Activated gamma-delta T cell (primary cell): ENCODE results near the gene WDFY2.

ENCODE experiments used
- DNase-seq: peaks from one replicate; lab custom pipeline; 2025; lab: John Stamatoyannopoulos, UW

WDFY2 gene

DNA sequence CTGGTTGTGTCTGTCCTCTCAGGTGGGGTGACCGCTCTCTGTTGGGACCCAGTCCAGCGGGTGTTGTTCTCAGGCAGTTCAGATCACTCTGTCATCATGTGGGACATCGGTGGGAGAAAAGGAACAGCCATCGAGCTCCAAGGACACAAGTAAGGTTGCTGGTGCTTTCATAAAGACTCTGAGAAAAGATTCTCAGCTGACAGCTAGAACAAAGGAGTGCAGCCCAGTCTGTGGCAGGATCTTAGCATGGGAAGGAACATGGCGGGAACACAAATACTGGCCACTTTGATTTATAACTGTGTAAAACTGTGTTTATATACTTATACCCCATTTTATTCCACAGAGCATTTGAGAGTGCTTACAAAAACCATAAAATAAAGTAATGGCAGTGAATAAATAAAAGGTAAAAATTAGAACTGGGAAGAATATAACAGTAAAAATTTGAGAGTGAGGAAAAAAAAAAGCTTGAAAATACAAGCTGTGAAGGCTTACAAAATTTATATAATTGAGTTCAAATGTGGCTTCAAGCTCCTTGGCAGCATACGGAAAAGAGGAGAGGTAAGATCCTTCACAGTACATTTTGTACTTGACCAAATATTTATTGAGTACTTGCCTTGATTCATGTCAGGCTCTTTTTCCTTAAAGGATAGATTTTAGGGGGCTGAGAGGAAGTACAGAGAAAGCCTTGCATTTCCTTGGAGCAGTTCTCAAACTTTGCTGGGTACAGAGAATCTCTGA is 154.9 kb downstream of the WDFY2 start:
- no peak for DNase-seq

DNA sequence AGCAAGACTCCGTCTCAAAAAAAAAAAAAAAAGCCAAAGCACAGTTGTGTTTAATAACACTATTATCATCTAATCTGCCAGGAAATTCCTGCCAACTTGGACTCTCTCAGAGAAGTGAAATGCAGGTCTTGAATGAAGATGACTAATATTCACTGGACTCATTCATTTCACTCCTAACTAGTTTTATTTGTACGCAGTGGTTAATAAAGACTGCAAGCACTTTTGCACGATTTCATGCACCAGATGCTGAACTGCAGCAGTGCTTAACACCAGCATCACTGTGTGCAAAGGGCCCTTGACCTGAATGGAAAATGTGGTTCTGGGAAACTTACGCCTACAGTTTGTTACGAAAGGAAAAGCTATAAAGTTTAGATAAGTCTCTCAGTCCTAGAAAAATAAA is 156.4 kb downstream of the WDFY2 start:
- no peak for DNase-seq

DNA sequence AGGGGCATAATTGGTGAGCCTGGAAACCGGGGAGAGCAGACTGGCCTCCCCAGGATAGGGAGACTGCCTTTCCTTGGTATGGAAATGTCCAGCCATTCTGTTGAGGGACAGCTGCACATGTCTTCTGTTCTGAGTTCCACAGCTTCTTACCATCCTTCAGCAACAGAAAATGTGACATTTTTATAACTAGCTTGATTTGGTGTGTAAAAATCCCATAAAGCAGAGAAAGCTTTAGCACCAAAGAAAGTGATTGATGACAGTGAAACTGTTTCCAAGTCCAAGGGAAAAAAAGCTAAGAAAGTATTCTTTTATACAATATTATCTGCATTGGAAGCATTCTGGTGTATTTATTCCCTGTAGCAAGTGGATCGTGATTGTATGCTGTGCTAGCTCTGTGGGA is 157.8 kb downstream of the WDFY2 start:
- DNase-seq: no peak

DNA sequence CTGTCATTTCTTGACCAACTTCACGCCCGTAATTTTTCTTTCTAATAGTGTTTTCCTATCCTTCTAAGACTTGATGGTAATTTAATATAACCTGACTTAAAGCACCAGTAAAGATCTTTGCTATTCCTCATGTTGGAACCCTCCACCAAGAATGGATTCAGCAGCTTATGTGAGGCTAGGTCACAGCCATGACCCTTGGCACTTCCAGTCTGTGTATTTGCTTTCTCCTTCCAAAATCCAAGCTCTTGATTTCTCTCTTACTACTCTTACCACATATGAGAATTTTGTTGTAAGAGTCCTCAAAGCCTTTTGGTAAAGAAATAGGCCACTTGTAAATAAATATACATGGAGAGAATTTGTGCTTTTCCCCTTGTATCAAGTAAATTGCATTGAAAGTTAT is 158.3 kb downstream of the WDFY2 start:
- DNase-seq: no peak

DNA sequence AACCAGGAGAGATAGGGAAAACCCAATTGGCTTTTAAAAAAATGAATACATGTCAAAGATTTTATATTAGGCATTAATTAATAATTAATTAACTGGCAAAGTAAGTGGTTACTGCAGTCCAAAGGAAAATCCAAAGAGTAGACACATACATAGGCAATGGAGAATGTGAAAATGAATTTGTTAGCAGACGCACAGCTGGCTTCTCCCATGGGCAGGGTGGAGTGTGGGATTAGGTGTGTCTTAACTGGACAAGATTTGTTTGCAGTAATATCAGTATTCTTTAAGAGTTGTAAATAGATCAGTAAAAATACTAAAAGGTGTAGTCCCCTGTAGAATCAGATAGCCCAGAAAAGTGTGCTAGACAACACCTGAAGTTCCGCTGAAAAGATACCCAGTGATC is 161.0 kb downstream of the WDFY2 start:
- DNase-seq: no peak

DNA sequence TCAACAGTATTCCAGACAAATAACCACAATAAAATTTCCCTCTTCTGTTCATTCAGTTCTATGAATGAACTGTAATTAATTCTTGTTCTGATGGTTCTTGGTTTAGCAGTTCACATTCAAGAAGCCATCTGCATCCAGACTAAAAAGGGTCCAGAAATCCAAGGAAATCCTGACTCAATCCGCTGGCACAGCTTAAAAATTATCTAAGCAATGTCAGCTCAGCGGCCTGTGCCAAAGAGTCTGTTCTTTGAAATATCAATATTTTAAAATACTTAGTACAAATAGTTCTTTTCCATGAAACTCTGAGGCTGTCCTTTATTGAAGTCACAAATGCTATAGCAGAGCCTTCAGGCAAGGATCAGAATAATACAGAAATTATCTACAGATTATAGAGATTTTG is 162.5 kb downstream of the WDFY2 start:
- DNase-seq: no peak

DNA sequence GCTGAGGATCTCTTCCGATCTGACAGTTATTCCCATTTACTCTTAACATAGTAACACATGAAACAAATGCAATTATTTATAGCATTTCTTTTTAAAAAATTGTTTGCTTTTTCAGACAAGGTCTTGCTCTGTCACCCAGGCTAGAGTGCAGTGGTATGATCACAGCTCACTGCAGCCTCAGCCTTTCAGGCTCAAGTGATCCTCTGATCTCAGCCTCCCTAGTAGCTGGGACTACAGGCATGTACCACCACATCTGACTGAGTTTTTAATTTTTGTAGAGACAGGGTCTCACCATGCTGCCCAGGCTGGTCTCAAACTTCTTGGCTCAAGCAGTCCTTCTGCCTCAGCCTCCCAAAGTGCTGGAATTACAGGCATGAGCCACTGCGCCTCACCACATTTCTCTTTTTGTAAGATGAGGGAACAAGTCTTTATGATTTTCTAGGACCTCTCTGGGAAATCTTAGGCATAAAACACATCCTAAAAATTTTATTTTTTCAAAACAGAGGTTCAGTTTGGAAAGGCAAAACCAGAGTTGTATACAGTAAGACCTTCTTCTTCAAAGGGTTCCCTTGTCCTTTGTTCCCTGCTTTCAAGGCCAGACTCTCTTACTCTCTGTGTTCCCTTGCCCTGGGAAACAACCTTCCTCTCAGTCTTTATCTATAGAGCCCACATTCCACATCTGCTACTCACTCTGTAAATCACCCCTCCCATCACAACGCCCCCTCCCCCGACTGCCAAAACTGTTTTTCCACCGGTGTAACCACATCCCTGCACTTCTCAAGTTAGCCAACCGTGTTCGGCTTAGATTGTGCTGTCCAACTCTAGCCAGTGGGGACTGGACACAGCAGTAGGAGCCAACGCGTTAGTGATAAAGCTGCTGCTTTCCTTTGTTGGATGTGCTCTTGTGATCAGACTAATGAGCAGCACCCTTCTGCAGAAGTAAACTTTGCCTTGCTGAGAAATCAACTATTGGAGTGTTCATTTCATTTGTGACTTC is 163.5 kb downstream of the WDFY2 start:
- DNase-seq: no peak

DNA sequence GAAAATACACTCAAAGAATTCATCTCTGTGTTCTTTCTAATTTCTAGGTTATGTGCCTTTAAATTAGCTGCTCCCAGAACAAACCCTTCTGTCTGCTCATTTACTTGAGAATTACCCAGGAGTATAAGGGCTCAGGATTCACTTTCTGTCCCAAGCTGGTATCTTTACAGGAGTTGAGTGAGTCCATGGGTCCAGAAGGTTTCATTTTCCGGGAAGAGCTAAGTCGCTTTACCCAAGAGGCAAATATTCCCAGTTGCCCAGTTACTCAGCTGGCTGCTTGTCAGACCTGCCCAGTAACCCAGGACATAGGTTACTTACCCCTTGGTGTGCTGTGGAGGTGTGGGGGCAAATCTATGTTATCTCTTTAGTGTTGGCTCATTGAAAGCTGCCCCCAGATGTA is 172.4 kb downstream of the WDFY2 start:
- DNase-seq: no peak

DNA sequence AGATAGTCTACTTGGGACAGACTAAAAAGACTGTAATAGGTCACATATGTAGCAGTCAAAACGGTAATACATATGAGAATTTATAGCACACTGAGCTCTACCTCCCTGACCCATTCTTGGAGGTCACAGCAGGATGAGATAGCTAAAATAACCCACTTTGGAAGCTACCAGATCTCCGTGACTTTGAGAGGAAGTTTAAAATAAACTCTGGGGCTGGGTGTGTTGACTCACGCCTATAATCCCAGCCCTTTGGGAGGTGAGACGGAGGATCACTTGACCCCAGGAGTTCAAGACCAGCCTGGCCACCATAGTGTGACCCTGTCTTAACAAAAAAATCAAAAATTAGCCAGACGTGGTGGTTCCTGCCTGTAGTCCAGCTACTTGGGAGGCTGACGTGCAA is 174.4 kb downstream of the WDFY2 start:
- DNase-seq: no peak

DNA sequence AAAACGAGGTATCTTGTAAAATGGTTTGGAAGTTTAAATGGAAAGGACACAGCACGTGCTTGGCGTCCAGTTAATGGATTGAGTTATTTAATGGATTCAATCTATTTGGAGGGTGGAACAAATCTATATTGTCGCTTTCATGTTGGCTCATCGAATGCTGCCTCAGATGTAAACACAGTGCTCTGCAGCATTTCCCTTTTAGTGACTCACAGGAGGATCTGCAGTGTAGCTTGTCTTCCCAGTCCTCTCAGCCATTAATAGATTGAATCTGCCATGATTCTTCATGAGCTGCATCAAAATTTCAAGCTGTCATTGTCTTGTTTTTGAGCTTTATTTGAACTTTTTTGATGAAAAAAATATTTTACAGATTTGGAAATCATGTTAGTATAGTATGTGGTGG is 175.0 kb downstream of the WDFY2 start:
- DNase-seq: no peak

DNA sequence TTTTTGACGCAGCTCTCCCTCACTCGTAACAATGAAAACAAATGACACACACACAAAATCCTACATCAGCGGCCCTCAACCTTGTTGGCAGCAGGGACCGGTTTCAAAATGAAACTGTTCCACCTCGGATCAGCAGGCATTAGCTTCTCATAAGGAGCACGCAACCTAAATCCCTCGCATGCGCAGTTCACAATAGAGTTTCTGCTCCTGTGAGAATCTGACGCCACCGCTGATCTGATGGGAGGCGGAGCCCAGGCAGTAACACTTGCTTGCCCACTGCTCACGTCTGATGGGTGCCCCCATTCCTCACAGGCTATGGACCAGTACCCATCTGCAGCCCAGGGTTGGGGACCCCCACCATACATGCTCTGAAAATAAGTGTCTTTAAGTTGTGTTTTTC is 176.3 kb downstream of the WDFY2 start:
- DNase-seq: no peak

DNA sequence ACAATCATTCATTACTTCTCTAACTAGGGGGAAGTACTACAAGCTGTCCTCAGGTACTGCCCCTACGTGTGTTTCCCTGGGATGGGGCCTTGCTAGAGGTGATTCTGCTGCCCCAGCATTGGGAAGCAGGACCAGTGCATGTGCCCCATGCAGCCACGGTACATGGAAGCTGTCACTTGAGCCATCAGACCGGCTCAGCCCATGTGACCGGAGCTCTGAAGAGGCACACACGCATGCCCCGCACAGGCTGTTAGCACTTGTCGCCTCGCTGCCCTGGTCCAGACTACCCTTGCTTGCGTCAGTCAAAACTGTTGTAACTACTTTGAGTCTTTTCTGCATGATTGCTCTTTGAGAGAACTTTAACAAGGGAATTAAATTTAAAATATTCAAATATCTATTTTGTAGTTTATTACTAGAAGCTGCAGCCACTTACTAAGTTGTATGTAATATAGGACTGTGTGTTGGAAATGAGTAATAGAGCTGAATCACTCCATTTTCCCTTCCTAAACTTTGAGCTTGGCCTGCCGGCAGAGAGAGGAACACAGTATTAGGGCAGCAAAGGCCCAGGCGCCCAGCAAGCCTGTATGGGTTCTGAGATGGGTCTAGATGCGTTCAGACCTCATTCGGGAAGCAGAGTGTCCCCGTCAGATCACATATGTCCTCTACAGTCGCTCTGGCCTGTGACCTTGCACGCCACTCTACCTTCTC is 177.5 kb downstream of the WDFY2 start:
- no peak for DNase-seq

DNA sequence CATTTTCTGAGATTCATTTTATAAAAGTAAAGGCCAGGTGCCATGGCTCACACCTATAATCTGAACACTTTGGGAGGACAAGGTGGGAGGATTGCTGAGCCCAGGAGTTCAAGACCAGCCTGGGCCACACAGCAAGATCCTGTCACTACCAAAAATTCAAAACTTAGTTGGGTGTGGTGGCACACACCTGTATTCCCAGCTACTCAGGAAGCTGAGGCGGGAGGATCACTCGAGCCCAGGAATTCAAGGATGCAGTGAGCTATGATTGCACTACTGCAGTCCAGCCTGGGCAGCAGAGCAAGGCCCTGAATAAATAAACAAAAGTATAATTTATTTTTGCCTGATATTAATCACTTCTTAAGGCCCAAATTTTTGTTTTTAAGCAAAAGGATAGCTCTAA is 179.2 kb downstream of the WDFY2 start:
- no peak for DNase-seq

DNA sequence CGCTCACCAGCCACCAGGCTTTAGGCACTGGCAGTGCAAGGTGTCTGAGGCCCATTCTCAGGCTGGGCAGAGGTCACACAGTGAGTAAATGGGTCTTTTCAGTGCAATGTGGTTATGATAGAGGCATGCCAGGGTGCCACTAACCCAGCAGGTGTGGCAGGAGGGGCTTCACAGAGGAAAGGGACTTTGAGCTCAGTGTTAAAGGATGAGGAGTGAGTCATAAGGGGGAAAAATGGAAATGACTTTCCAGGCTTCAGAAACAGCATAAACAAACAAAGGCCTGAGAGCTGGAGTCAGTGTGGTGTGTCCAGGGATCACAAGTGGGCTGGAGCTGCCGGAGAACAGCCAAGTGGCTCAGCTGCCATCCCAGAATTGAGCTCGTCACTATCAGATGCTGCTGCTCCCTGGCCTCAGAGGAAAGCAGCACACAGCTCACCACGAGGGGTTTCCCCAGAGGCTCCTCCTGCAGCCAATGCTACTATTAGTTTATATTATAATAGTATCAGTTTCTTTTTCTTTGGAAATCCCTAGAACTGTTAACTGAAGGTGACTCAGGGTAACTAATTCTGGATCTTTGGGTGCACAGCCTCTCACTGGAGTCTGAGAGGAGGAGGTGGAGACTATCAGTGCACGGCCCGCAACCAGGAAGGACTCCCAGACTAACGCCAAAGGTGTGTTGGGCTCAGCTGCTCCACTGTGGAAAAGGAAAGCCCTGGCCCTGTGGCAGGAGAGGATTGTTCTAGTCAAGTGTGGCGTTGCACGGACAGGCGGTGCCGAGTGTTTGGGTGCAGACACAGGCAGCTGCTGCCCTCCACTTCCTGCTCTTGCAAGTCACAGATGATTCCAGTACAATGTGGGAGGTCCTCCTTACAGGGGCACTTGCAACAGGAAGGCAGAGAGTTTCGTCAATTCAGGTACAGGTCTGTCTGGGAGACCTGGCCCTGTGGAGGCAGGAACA is 180.2 kb downstream of the WDFY2 start:
- DNase-seq: no peak

DNA sequence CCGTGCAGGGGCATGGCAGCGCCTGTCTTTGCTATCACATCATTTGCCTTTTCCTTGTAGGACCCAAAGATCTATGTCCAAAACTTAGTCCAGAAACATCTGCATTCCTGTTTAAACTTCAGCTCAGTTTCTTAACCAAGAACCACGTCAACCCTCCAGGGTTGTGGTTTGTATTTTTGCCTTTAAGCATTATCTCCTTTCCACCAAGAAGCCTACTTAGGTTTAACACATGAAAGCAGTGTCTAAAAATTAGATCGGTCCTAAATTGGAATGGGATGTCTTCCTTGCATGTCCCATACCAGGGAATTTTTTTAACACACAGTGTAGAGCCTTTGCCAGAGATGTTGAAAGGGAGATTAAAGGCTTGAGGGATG is 180.9 kb downstream of the WDFY2 start:
- no peak for DNase-seq

DNA sequence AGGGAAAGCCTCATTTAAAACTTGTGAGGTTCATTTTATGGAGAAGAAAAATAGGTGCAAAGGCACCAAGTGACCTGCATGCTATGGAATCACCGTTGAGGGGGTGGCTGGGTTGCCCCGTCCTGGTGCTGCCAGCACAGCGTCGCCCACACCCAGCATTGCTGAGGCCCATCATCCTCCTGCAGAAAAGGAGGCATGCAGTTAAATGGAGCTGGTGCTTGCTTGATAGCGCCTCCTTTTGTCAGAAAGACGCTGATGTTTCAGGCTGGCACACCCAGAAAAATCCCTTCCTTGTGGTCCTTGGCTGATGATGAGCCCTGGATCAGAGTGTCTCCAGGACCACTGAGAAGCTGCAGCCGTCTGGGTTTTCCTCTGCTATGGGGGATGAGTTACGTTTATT is 182.8 kb downstream of the WDFY2 start:
- no peak for DNase-seq

DNA sequence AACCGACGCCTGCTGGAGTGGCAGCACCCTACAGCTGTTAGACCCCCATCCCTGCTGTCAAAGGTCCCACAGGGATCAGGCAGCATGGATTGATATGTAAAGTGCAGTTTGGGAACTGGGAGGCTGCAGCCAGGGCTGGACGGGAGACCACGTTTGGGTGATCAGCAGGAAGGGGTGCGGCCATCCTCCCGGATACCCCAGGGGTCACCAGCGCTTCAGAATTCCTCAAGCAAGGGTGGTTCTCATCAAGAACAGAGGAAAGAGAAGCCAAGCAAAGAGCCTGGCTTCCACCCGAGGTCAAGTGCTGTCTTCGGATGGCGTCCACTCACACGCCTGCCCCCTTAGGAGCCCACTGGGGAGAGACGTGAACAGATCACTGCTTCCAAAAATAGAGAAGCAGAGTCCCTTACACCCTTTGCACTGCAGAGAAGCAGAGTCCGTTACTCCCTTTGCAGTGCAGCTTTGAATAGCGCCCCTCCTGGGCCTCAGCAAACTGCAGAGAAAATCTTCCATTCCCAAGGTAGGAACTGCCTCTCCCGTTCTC is 184.2 kb downstream of the WDFY2 start:
- no peak for DNase-seq

DNA sequence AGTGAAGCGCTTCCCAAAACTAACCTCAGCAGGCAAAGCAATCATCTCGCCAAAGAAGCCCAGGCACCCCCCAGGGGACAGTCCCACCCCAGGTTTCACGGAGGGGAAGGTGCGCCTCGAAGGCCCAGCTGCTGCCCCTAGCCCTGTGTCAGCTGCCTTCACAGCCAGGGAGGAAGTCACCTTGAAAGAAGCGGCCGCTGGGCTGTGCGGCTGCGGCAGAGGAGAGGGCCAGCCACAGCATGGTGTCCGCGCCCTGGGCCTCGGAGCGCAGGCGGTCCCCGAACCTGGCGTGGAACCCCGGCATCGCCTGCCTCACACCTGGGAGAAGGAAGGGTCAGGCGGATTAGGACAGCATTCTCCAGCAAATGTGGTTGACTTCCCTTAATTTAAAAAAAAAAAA is 184.7 kb downstream of the WDFY2 start:
- no peak for DNase-seq

DNA sequence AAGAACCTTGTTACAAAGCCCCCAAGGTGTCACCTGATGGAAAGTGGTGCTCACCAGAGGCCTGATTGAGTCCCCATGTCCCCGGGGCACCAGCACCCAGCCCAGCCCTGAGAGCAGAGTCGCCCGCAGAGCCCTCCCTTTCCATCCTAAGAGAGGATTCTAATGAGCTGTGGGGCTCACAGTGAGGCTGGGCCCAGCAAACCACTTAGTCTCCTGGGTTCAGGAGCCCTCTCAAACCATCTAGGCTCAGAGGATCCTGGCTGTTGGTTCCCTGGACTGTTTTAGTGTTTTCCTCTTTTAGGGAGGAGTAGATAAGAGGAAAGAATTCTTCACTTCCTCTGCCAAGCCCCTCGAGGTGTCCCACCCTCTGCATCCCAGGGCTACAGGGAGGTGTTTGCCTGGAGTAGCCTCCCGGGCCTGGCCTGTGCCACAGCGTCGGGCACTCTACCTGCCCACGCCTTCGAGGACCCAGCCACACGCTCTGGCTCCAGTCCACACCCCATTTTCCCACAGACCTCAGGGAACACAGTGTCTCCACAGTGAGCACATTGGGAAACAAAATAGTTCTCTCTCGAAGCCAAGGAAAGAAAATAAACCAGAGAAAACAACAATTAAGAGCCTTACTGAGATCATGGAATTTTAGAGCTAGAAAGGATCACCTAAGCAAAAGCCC is 185.3 kb downstream of the WDFY2 start:
- no peak for DNase-seq

DNA sequence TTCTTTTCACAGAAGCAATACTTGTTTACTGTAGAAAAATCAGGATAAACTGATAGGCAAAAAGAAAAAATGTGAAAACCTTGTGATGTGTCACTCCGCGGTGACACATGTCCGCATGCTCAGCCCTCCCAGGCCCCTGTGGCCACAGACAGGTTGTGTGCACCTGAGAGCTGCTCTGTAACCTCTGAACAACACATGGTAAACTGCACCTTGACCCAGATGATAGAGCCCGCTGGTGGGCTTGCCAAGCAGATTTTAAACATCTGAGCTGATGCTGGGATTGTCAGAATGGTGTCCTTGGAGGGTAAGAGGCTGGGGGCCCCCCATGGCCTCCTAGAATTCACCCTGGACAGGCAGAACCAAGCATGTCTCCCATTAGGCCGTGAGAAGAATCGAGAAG is 185.9 kb downstream of the WDFY2 start:
- DNase-seq: no peak
